ENCODE measurements around the gene TAX1BP3.

GRCh38 chr17:3708366-3708765 lies 40.0 kb upstream of the TAX1BP3 start:
- TF ChIP-seq CTCF (IDR thresholded peaks at IDR 0.05; ENCODE audit: insufficient read depth, low read length), result no peak
- no peak for TF ChIP-seq REST (IDR thresholded peaks at IDR 0.05; ENCODE audit: insufficient replicate concordance, low read depth)
- no peak for TF ChIP-seq POLR2AphosphoS5 (IDR thresholded peaks at IDR 0.05; ENCODE audit: low read depth)
- no peak for TF ChIP-seq GABPA (IDR thresholded peaks at IDR 0.05; ENCODE audit: low read depth)
- no peak for TF ChIP-seq SPI1 (IDR thresholded peaks at IDR 0.05; ENCODE audit: borderline replicate concordance, low read depth)
